Dermis blood vessel endothelial cell (primary cell): ENCODE results near the gene VOPP1. TPM values are rescaled to one million over a fixed set of nuclear protein-coding genes. Genes with fewer than 3 reads are reported as not detected.
A peak's percentile ranks its signal among the peaks of the same experiment; 100 is the strongest.
"Not testable (repeated sequence)": the region's sequence is repeated elsewhere in the genome, so short reads cannot be mapped to it uniquely, and the experiment has no call there.

ENCODE experiments used
- DNase-seq: peaks from one replicate; pipeline ENCODE4 v3.0.0; 2010
- total RNA-seq: library from RNA; depleted of rRNA; stranded (reverse); fragments of >200 nt; gene quantifications from 2 replicates; pipeline ENCODE4 v1.2.3, GENCODE V29; 2014

Gene VOPP1
- total RNA-seq = 140 and 171 TPM in 2 replicates

- peak; percentile 76 for DNase-seq
Observed at GRCh38 chr7:55572378-55573233, at the start of gene VOPP1. Gene VOPP1 (minus strand): TSS chr7:55572502. CDS start chr7:55572324, 178 bp downstream.

- no peak for DNase-seq
Observed at GRCh38 chr7:55618913-55619312, 46.6 kb upstream of the VOPP1 start.

GRCh38 chr7:55614365-55615064 lies 42.2 kb upstream of the VOPP1 start:
- DNase-seq = not testable (repeated sequence)

- not testable (repeated sequence) for DNase-seq
Observed at GRCh38 chr7:55609726-55610125, 37.4 kb upstream of the VOPP1 start.

GRCh38 chr7:55605661-55606060 lies 33.4 kb upstream of the VOPP1 start:
- not testable (repeated sequence) for DNase-seq

GRCh38 chr7:55597944-55598499 lies 25.7 kb upstream of the VOPP1 start:
- DNase-seq = peak; percentile 42

GRCh38 chr7:55597214-55597739 lies 25.0 kb upstream of the VOPP1 start:
- DNase-seq = not testable (repeated sequence)

GRCh38 chr7:55595511-55595910 lies 23.2 kb upstream of the VOPP1 start:
- DNase-seq = no peak

GRCh38 chr7:55594870-55595269 lies 22.6 kb upstream of the VOPP1 start:
- no peak for DNase-seq

- no peak for DNase-seq
Observed at GRCh38 chr7:55594414-55594813, 22.1 kb upstream of the VOPP1 start.

- DNase-seq = peak; percentile 68
Observed at GRCh38 chr7:55593515-55594318, 21.4 kb upstream of the VOPP1 start.

GRCh38 chr7:55593172-55593514 lies 20.8 kb upstream of the VOPP1 start:
- DNase-seq = no peak

- no peak for DNase-seq
Observed at GRCh38 chr7:55592492-55592891, 20.2 kb upstream of the VOPP1 start.

GRCh38 chr7:55591282-55591931 lies 19.1 kb upstream of the VOPP1 start:
- DNase-seq = no peak

GRCh38 chr7:55590517-55591281 lies 18.4 kb upstream of the VOPP1 start:
- DNase-seq = no peak

- no peak for DNase-seq
Observed at GRCh38 chr7:55589905-55590304, 17.6 kb upstream of the VOPP1 start.

- no peak for DNase-seq
Observed at GRCh38 chr7:55588976-55589604, 16.8 kb upstream of the VOPP1 start.

- no peak for DNase-seq
Observed at GRCh38 chr7:55588379-55588699, 16.0 kb upstream of the VOPP1 start.

- DNase-seq = no peak
Observed at GRCh38 chr7:55587687-55588378, 15.5 kb upstream of the VOPP1 start.

GRCh38 chr7:55582656-55583055 lies 10.4 kb upstream of the VOPP1 start:
- not testable (repeated sequence) for DNase-seq
